GM18505 (cell line): Measurements from ENCODE around the gene ZMIZ1.
A peak's percentile ranks its signal among the peaks of the same experiment; 100 is the strongest.

Experiments used
- ATAC-seq: cut with Tn5 transposase; IDR thresholded peaks from one replicate; pipeline ENCODE4 v1.9.1; 2021; ENCODE audit not compliant: unreplicated experiment
- POLR2A ChIP-seq: IDR thresholded peaks from 4 replicates; pipeline ENCODE4 v1.6.1; 2011; ENCODE audit warnings: borderline replicate concordance; ENCODE audit not compliant: insufficient read depth, insufficient read length; ENCODE audit errors: extremely low read depth

The ZMIZ1 gene

GRCh38 chr10:79237454-79238157 lies 168.8 kb downstream of the ZMIZ1 start:
- ATAC-seq: no peak
- no peak for TF ChIP-seq POLR2A

DNA sequence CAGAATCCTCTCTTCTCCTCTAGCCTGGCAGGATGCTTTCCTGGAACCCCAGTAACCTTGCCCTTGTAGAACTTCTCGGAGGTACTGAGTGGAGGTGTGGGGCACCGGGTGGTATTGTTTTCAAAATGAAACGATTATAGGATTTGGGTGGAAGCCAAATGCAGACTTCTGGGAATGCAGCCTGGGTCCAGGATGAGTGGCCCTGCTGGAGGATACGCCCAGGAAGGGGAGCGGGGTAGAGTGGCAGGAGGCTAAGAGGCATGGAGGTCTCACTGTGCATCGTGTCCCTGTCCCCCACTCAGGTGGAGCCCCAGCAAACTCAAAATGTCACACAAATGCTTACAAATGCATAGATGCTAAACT lies 169.4 kb downstream of the ZMIZ1 start:
- no peak for ATAC-seq
- no peak for TF ChIP-seq POLR2A

- no peak for TF ChIP-seq POLR2A
- ATAC-seq: no peak
Measured at GRCh38 chr10:79238606-79239005, 169.8 kb downstream of the ZMIZ1 start.

DNA sequence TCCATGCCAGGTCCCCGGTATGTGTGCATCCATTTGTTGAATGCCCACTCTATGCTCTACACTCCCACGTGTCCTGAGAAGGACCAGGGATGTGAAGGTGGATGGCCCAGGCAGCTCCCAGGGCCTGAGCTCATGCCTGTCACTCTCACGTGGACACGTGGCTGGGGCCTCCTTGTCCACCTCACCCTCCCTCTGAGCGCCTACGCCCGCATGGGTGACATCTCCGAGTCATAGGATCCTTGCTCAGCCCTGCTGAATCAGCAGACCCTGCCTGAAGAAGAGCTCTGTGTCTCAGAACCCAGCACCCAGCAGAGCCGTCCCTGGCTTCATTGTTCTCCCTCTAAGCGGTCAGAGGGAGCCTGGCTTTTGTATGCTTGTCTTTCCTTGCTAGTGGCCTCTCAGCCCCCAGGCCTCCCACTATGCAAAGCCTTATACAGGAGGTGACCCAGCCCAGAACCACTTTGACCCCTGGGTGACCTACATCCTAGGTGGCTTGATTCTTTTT lies 170.6 kb downstream of the ZMIZ1 start:
- no peak for ATAC-seq
- TF ChIP-seq POLR2A: no peak

GRCh38 chr10:79239924-79240581 lies 171.3 kb downstream of the ZMIZ1 start:
- ATAC-seq: no peak

GRCh38 chr10:79241629-79241989 lies 172.8 kb downstream of the ZMIZ1 start:
- TF ChIP-seq POLR2A: no peak

More at GRCh38 chr10:79239924-79240581, 171.3 kb downstream of the ZMIZ1 start:
- TF ChIP-seq POLR2A: no peak

DNA sequence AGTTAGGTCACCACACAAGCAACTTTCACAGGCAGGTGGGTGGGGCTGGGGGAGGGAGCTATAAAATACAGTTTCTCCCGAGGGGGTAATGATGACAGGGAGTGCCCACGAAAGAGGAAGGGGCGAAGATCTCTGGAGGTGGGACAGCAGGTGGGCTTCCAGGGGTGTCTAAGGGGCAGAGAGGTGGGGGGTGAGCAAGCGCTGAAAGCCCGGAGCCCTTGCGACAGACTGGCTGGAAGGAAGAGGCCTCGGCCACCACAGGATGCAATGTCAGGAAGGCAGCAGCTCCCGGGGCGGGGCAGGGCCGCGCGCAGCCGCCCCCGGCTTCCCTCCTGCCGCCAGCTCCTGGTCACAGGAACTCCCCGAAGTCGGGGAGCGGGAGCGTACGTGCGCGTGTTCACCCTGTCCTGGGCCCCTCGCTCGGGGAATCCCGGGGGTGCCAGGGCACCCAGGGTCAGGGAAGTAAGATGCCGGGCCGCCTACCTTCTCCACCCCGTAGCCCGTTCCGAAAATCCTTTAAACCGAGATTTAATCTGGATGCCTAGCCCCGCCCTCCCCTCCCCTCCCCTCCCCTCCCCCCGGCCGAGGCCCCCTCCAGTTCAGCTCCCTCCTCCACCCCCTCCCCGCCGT lies 173.3 kb downstream of the ZMIZ1 start:
- no peak for ATAC-seq
- TF ChIP-seq POLR2A: peak; percentile 45

More at GRCh38 chr10:79241629-79241989, 172.8 kb downstream of the ZMIZ1 start:
- ATAC-seq: no peak

DNA sequence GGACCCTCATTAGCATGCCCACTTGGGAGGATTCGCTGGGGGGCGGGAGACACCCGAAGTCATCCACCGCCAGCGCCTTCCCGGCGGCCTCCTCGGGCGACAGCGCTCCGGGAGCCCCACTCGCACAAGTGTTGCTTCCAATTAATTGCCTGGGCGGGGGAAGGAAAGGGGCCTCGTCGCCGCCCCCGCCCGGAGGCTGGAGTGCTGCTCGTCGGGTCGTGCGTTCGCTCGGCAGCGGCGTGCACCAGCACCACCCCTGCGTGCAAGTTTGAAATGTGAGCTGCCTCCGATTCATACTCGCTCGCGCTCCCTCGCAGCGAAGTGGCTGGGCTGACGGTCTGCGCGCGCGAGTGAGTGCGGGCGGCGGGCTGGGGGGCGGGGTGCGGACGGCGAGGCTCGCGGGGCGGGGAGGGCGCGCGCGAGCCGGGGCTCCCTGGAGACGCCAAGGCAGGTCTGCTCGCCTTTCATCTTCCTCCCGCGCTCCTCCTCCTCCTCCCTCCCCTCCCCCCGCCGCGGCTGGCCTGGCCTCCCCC lies 173.9 kb downstream of the ZMIZ1 start:
- peak; percentile 74 for TF ChIP-seq POLR2A
- peak; percentile 30 for ATAC-seq

DNA sequence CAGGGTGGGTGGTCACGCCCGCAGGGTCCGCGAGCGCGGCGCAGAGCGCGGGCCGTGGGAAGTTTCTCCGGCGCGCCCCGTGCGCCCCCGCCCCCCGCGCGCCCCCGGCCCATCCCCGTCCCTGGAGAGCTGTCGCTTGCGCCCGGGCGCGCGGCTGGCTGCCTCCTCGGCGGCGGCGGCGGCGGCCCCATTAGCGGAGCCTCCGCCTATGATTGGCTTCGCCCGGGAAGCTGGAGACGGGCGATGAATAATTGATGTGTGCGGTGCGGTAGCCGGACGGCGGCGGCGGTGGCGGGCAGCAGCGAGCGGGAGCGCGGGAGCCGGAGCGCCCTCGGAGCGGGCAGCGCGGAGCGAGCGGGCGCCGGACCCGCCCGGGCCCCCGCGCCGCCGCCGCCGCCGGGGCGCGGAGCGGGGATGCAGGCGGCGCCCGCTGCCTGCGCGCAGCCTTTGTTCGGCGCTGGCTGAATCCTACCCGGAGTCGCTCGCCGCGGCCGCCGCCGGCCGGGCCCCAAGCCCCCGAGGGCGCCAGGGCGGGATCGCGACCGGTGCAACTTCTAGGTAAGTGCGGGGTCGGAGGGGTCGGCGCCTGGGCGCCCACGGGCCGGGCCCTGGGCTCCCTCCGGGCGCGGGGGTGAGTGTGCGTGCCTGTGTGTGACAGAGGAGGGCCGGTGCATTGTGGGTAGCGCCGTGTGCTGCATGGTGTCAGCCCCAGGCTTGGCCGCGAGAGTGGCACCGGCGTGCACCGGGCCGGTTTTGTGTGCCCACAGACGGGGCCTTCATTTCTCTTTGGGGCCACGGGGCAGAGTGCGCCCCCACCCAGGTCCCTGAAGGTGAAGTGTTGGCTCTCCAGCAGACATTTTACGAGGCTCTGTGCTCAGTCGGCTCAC lies 174.7 kb downstream of the ZMIZ1 start:
- peak; percentile 69 for TF ChIP-seq POLR2A

GRCh38 chr10:79244068-79244442 lies 175.3 kb downstream of the ZMIZ1 start:
- ATAC-seq: no peak
- no peak for TF ChIP-seq POLR2A

More for the DNA sequence above, 174.7 kb downstream of the ZMIZ1 start:
- peak; percentile 52 for ATAC-seq

- peak; percentile 31 for ATAC-seq
- peak; percentile 85 for TF ChIP-seq POLR2A
Measured at GRCh38 chr10:79244841-79245504, 176.2 kb downstream of the ZMIZ1 start.

DNA sequence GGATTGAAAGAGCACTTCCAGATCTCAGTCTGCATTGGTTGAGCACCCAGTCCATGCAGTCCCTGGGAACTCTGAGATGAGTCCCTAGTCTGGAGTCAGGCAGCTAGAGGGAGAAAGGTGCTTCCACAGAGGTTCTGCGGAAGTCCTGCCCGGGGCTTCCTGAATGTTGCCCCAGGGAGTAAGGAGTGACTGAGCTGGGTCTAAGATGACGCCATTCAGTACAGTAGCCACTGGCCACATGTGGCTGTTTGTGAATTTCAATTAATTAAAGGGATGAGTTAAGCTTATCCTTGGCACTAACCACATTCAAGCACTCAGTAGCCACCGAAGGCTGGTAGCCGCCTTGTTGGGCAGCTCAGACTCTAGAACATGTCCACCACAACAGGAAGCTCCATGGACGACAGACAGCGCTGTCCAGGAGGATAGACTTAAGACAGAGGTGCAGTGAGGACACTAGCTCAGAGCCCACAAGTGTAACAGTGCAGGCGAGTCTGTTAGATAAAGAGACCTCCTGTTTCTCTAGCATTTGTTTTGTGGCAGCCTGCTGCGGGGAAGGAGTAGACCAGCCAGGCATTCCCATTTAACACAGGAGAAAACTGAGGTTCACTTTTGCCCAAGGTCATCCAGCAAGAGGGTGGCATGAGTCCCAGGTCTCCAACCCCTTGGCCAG lies 176.9 kb downstream of the ZMIZ1 start:
- no peak for ATAC-seq
- TF ChIP-seq POLR2A: no peak
